Parathyroid adenoma (tissue), 2 donors: ENCODE results near the gene RGS17.
"Not testable (repeated sequence)": the region's sequence is repeated elsewhere in the genome, so short reads cannot be mapped to it uniquely, and the experiment has no call there.

Source experiments
- H2AFZ ChIP-seq: fragments of 300-600 bp; sonication (generic); one replicate; pipeline ENCODE4 v1.7.0; 2017; ENCODE audit warnings: antibody characterized with exemption, mild to moderate bottlenecking
- H3K27ac ChIP-seq: fragments of 300-600 bp; sonication (generic); one replicate; pipeline ENCODE4 v1.7.0; 2017
- H3K27me3 ChIP-seq: fragments of 300-600 bp; sonication (generic); one replicate; pipeline ENCODE4 v1.7.0; 2017; ENCODE audit warnings: low read length; ENCODE audit not compliant: control insufficient read depth, insufficient read depth
- H3K36me3 ChIP-seq: fragments of 300-600 bp; sonication (generic); one replicate; pipeline ENCODE4 v1.7.0; 2017; ENCODE audit warnings: low read length; ENCODE audit not compliant: control insufficient read depth, insufficient read depth
- H3K4me1 ChIP-seq: fragments of 300-600 bp; sonication (generic); one replicate; pipeline ENCODE4 v1.7.0; 2017; ENCODE audit warnings: control low read depth
- H3K4me2 ChIP-seq: fragments of 300-600 bp; sonication (generic); one replicate; pipeline ENCODE4 v1.7.0; 2017; ENCODE audit warnings: low read length
- H3K4me3 ChIP-seq: fragments of 300-600 bp; sonication (generic); one replicate; pipeline ENCODE4 v1.7.0; 2017; ENCODE audit warnings: low read depth, low read length
- H3K79me2 ChIP-seq: fragments of 300-600 bp; sonication (generic); one replicate; pipeline ENCODE4 v1.7.0; 2017; ENCODE audit warnings: control low read depth
- H3K9ac ChIP-seq: fragments of 300-600 bp; sonication (generic); one replicate; pipeline ENCODE4 v1.7.0; 2017; ENCODE audit warnings: mild to moderate bottlenecking
- H3K9me3 ChIP-seq: fragments of 300-600 bp; sonication (generic); one replicate; pipeline ENCODE4 v1.7.0; 2017; ENCODE audit warnings: low read length; ENCODE audit not compliant: control insufficient read depth
- TF ChIP-seq, protein P1 (sequence below): fragments of 300-600 bp; sonication (generic); IDR thresholded peaks from one replicate; pipeline ENCODE4 v1.7.0; 2017; ENCODE audit warnings: antibody characterized with exemption, mild to moderate bottlenecking
- donor health status: primary hyperparathyroidism.

RGS17 gene

DNA sequence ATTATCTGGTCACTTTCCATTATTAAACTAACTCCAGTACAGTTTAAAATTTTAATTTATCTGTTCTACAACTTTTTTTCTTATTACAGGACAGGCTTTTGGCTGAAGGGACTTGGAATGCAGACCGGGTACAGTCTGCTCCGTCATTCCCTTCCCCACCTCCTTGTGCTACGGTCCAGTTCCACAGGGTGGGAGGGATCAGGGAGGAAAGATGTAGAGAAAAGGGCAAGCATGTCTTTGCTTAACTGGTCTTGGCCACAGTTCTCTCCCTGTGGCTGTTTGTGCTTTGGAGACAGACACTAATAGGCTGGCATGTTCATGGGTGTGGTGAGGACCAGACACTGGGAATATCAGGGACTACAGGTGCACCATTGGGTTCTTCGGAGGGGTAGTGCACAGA, 12.1 kb upstream of the RGS17 start:
- H2AFZ ChIP-seq = no peak overlapping the region
- TF ChIP-seq, protein P1, sequence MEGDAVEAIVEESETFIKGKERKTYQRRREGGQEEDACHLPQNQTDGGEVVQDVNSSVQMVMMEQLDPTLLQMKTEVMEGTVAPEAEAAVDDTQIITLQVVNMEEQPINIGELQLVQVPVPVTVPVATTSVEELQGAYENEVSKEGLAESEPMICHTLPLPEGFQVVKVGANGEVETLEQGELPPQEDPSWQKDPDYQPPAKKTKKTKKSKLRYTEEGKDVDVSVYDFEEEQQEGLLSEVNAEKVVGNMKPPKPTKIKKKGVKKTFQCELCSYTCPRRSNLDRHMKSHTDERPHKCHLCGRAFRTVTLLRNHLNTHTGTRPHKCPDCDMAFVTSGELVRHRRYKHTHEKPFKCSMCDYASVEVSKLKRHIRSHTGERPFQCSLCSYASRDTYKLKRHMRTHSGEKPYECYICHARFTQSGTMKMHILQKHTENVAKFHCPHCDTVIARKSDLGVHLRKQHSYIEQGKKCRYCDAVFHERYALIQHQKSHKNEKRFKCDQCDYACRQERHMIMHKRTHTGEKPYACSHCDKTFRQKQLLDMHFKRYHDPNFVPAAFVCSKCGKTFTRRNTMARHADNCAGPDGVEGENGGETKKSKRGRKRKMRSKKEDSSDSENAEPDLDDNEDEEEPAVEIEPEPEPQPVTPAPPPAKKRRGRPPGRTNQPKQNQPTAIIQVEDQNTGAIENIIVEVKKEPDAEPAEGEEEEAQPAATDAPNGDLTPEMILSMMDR = no peak
- H3K4me1 ChIP-seq = no peaks in the 10 kb centered on the region
- H3K9ac ChIP-seq = no peak overlapping the region
- no peak overlapping the region for H3K4me3 ChIP-seq
- no peaks in the 10 kb centered on the region for H3K9me3 ChIP-seq
- H3K4me2 ChIP-seq = no peak overlapping the region
- H3K79me2 ChIP-seq = no peaks in the 10 kb centered on the region
- no peaks in the 10 kb centered on the region for H3K27me3 ChIP-seq
- H3K36me3 ChIP-seq = no peaks in the 10 kb centered on the region
- no peak overlapping the region for H3K27ac ChIP-seq

- Histone ChIP-seq H3K4me3 (no peak overlapping the region), H3K9me3 (no peaks in the 10 kb centered on the region), H2AFZ (no peak overlapping the region), H3K36me3 (no peaks in the 10 kb centered on the region), H3K27ac (no peak overlapping the region), H3K9ac (no peak overlapping the region), H3K4me1 (no peaks in the 10 kb centered on the region), H3K27me3 (no peaks in the 10 kb centered on the region), H3K4me2 (no peak overlapping the region), H3K79me2 (no peaks in the 10 kb centered on the region)
- TF ChIP-seq, protein P1 = no peak
Measured at GRCh38 chr6:153140299-153140698, 9.2 kb upstream of the RGS17 start.

DNA sequence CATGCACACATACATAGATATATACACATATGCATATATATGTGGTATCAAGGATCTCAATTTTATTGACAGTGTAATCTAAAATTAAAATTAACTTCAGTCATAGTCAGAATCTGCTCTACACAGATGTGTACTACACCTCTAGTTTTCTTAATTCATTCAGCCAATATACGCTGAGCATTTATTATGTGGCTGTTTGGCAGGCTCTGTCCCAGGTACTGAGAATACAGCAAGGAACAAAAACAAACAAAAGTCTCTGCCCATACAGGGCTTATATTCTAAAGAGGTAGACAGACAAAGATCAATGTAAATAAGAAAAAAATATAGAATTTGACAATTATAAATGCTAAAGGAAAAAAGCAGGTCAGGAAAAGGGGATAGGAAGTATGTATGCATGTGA, 7.8 kb upstream of the RGS17 start:
- TF ChIP-seq, protein P1 = no peak
- no peak overlapping the region for H2AFZ ChIP-seq
- H3K79me2 ChIP-seq = no peaks in the 10 kb centered on the region
- H3K4me3 ChIP-seq = no peak overlapping the region
- no peaks in the 10 kb centered on the region for H3K27me3 ChIP-seq
- H3K27ac ChIP-seq = no peak overlapping the region
- H3K36me3 ChIP-seq = no peaks in the 10 kb centered on the region
- H3K4me1 ChIP-seq = no peaks in the 10 kb centered on the region
- H3K4me2 ChIP-seq = no peak overlapping the region
- H3K9ac ChIP-seq = no peak overlapping the region
- no peaks in the 10 kb centered on the region for H3K9me3 ChIP-seq

DNA sequence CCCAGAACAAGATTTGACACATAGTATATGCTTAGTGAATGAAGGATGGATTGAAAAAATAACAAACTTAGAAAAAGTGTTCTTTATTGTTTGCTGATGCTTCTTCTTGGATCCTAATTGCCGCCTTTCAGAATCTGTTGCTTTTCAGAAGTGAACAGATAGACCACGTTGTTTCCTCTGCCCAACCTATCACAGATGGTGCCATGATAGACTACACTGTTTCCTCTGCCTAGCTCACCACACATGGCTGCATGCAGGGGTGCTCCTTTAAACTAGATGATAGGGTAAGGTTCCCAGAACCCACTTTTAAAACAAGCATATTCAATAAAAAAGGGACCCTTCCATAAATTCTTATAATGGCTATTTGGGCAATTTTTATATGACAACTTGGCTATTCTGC, 4.6 kb upstream of the RGS17 start:
- H3K9ac ChIP-seq = no peak overlapping the region
- H3K36me3 ChIP-seq = no peaks in the 10 kb centered on the region
- no peak overlapping the region for H3K4me3 ChIP-seq
- no peaks in the 10 kb centered on the region for H3K79me2 ChIP-seq
- H3K27me3 ChIP-seq = no peaks in the 10 kb centered on the region
- no peak overlapping the region for H3K27ac ChIP-seq
- H3K9me3 ChIP-seq = no peaks in the 10 kb centered on the region
- no peak overlapping the region for H2AFZ ChIP-seq
- no peaks in the 10 kb centered on the region for H3K4me1 ChIP-seq
- H3K4me2 ChIP-seq = no peak overlapping the region
- TF ChIP-seq, protein P1 = no peak

DNA sequence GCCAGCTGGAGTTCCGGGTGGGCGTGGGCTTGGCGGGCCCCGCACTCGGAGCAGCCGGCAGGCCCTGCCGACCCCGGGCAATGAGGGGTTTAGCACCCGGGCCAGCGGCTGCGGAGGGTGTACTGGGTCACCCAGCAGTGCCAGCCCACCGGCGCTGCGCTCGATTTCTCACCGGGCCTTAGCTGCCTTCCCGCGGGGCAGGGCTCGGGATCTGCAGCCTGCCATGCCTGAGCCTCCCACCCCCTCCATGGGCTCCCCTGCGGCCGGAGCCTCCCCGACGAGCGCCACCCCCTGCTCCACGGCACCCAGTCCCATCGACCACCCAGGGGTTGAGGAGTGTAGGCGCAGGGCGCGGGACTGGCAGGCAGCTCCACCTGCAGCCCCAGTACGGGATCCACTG, 2.6 kb upstream of the RGS17 start:
- not testable (repeated sequence) for H2AFZ ChIP-seq, H3K9me3 ChIP-seq

More for the DNA sequence above, 2.6 kb upstream of the RGS17 start:
- H3K4me2 ChIP-seq, H3K27me3 ChIP-seq, H3K36me3 ChIP-seq, H3K79me2 ChIP-seq, H3K9ac ChIP-seq, H3K4me3 ChIP-seq, H3K27ac ChIP-seq, H3K4me1 ChIP-seq: not testable (repeated sequence)
